Calu3 (cell line): ENCODE results near the gene GASK1A. TPM values are rescaled to one million over a fixed set of nuclear protein-coding genes. Genes with fewer than 3 reads are reported as not detected.

Source experiments
- BruUV-seq: library from RNA; stranded (reverse); fragments of 400-500 nt; replicated peaks from 2 replicates; lab custom pipeline; 2021; lab: Mats Ljungman, UMichigan
- CTCF ChIA-PET: fragments of 300-600 bp; sonication (Branson Sonifier 250); formaldehyde crosslinking; loops from one replicate; lab custom pipeline; 2022; ENCODE audit warnings: antibody characterized with exemption; lab: Charles Lee
- DNase-seq: peaks from one replicate; pipeline ENCODE4 v3.0.0; 2022
- H3K27ac Mint-ChIP-seq: one replicate; pipeline ENCODE4 v1.8.0; 2022; ENCODE audit warnings: mixed read lengths; ENCODE audit not compliant: unreplicated experiment
- H3K27me3 Mint-ChIP-seq: one replicate; pipeline ENCODE4 v1.8.0; 2022; ENCODE audit warnings: mixed read lengths; ENCODE audit not compliant: unreplicated experiment
- H3K36me3 Mint-ChIP-seq: one replicate; pipeline ENCODE4 v1.8.0; 2022; ENCODE audit warnings: mild to moderate bottlenecking, moderate library complexity, mixed read lengths; ENCODE audit not compliant: insufficient read depth, unreplicated experiment
- H3K4me1 Mint-ChIP-seq: one replicate; pipeline ENCODE4 v1.8.0; 2022; ENCODE audit warnings: mild to moderate bottlenecking, low read depth, mixed read lengths; ENCODE audit not compliant: unreplicated experiment
- H3K4me3 Mint-ChIP-seq: one replicate; pipeline ENCODE4 v1.8.0; 2022; ENCODE audit warnings: mild to moderate bottlenecking, low read depth, moderate library complexity, mixed read lengths; ENCODE audit not compliant: unreplicated experiment
- H3K9me3 Mint-ChIP-seq: one replicate; pipeline ENCODE4 v1.8.0; 2022; ENCODE audit warnings: low read depth, mixed read lengths; ENCODE audit not compliant: unreplicated experiment
- CTCF ChIP-seq: fragments of 200-600 bp; IDR thresholded peaks from one replicate; pipeline ENCODE4 v1.8.0; 2022; ENCODE audit warnings: antibody characterized with exemption; ENCODE audit not compliant: unreplicated experiment
- intact Hi-C: fragments of 100-400 bp; cut with micrococcal nuclease; formaldehyde crosslinking; loops from one replicate; pipeline ENCODE4 v1.10.0; 2022; ENCODE audit not compliant: unreplicated experiment
- total RNA-seq: library from RNA; stranded (reverse); gene quantifications from 2 replicates; pipeline ENCODE4 v1.2.3, GENCODE V29; 2022

The GASK1A gene
- total RNA-seq, 1 experiment from 2014 or later, result 2.3 TPM

- no peaks in the 10 kb centered on the region for H3K36me3 Mint-ChIP-seq
- H3K4me1 Mint-ChIP-seq, result no peaks in the 10 kb centered on the region
- no TSS peak for BruUV-seq
- CTCF ChIA-PET, result no interaction called here
- no peaks in the 10 kb centered on the region for H3K9me3 Mint-ChIP-seq
- H3K27ac Mint-ChIP-seq, result no peak overlapping the region
- TF ChIP-seq CTCF, result no peak
- DNase-seq, result no peak
- H3K4me3 Mint-ChIP-seq, result no peak overlapping the region
- intact Hi-C loops, result no loop called here
- no peaks in the 10 kb centered on the region for H3K27me3 Mint-ChIP-seq
Measured at GRCh38 chr3:43089081-43089480, 110.0 kb downstream of the GASK1A start.

GRCh38 chr3:43090238-43090637 is 111.1 kb downstream of the GASK1A start:
- H3K36me3 Mint-ChIP-seq, result no peaks in the 10 kb centered on the region
- intact Hi-C loops, result no loop called here
- no TSS peak for BruUV-seq
- no peak overlapping the region for H3K27ac Mint-ChIP-seq
- no peaks in the 10 kb centered on the region for H3K9me3 Mint-ChIP-seq
- H3K27me3 Mint-ChIP-seq, result no peaks in the 10 kb centered on the region
- H3K4me3 Mint-ChIP-seq, result no peak overlapping the region
- no peak for DNase-seq
- CTCF ChIA-PET, result no interaction called here
- TF ChIP-seq CTCF, result no peak
- no peaks in the 10 kb centered on the region for H3K4me1 Mint-ChIP-seq

- Mint-ChIP-seq H3K36me3 (no peaks in the 10 kb centered on the region), H3K27ac (no peak overlapping the region), H3K9me3 (no peaks in the 10 kb centered on the region), H3K27me3 (no peaks in the 10 kb centered on the region), H3K4me3 (no peak overlapping the region), H3K4me1 (no peaks in the 10 kb centered on the region)
- DNase-seq, result no peak
- CTCF ChIA-PET, result no interaction called here
- no TSS peak for BruUV-seq
- intact Hi-C loops, result no loop called here
- no peak for TF ChIP-seq CTCF
Measured at GRCh38 chr3:43091481-43091880, 112.4 kb downstream of the GASK1A start.

GRCh38 chr3:43093006-43093405 is 113.9 kb downstream of the GASK1A start:
- no TSS peak for BruUV-seq
- no peak for DNase-seq
- Mint-ChIP-seq H3K27me3 (no peaks in the 10 kb centered on the region), H3K4me3 (no peak overlapping the region), H3K4me1 (no peaks in the 10 kb centered on the region), H3K36me3 (no peaks in the 10 kb centered on the region), H3K9me3 (no peaks in the 10 kb centered on the region), H3K27ac (no peak overlapping the region)
- TF ChIP-seq CTCF, result no peak
- intact Hi-C loops, result no loop called here
- CTCF ChIA-PET, result no interaction called here
